HepG2 (cell line): Measurements from ENCODE around the gene SAE1. TPM values are rescaled to one million over a fixed set of nuclear protein-coding genes. Genes with fewer than 3 reads are reported as not detected.

Experiments
- CBX5 ChIP-seq: sonication (generic); formaldehyde crosslinking; IDR thresholded peaks from 2 replicates; pipeline ENCODE4 v1.4.0; 2020; ENCODE audit warnings: missing genetic modification reagents, borderline replicate concordance
- CSRNP1 ChIP-seq: sonication (generic); formaldehyde crosslinking; IDR thresholded peaks from 2 replicates; pipeline ENCODE4 v1.8.1; 2023; ENCODE audit warnings: mild to moderate bottlenecking, missing genetic modification reagents
- HNRNPLL ChIP-seq: fragments of 200-400 bp; formaldehyde crosslinking; IDR thresholded peaks from 2 replicates; pipeline ENCODE4 v1.6.1; 2017; ENCODE audit warnings: mild to moderate bottlenecking, low read depth, low read length; ENCODE audit not compliant: poor library complexity, severe bottlenecking
- ISL2 ChIP-seq: sonication (generic); formaldehyde crosslinking; IDR thresholded peaks from 2 replicates; pipeline ENCODE4 v1.5.0; 2020; ENCODE audit warnings: missing genetic modification reagents
- KLF13 ChIP-seq: sonication (generic); formaldehyde crosslinking; IDR thresholded peaks from 2 replicates; pipeline ENCODE4 v1.4.0; 2020; ENCODE audit warnings: mild to moderate bottlenecking, missing genetic modification reagents
- KMT2A ChIP-seq: sonication (generic); formaldehyde crosslinking; IDR thresholded peaks from 2 replicates; pipeline ENCODE4 v1.4.0; 2020; ENCODE audit warnings: missing genetic modification reagents
- MED8 ChIP-seq: sonication (generic); formaldehyde crosslinking; IDR thresholded peaks from 2 replicates; pipeline ENCODE4 v1.8.1; 2023; ENCODE audit warnings: mild to moderate bottlenecking, missing genetic modification reagents; ENCODE audit not compliant: insufficient replicate concordance
- MTF2 ChIP-seq: sonication (generic); formaldehyde crosslinking; IDR thresholded peaks from 2 replicates; pipeline ENCODE4 v1.5.0; 2020; ENCODE audit warnings: missing genetic modification reagents, borderline replicate concordance
- SAP130 ChIP-seq: IDR thresholded peaks from 2 replicates; pipeline ENCODE4 v1.6.1; 2016; ENCODE audit warnings: low read depth
- SIN3B ChIP-seq: fragments of 150-350 bp; IDR thresholded peaks from 2 replicates; pipeline ENCODE4 v1.6.1; 2014; ENCODE audit warnings: low read length
- SMC3 ChIP-seq: IDR thresholded peaks from 2 replicates; pipeline ENCODE4 v1.6.1; 2011; ENCODE audit warnings: low read length, improper control_type of control experiment
- SNAPC2 ChIP-seq: sonication (generic); formaldehyde crosslinking; IDR thresholded peaks from 2 replicates; pipeline ENCODE4 v1.8.1; 2022; ENCODE audit warnings: mild to moderate bottlenecking, missing genetic modification reagents
- SNAPC4 ChIP-seq: sonication (generic); formaldehyde crosslinking; IDR thresholded peaks from 2 replicates; pipeline ENCODE4 v1.4.0; 2020; ENCODE audit warnings: mild to moderate bottlenecking, missing genetic modification reagents
- SP4 ChIP-seq: sonication (generic); formaldehyde crosslinking; IDR thresholded peaks from 2 replicates; pipeline ENCODE4 v1.8.1; 2023; ENCODE audit warnings: mild to moderate bottlenecking, missing genetic modification reagents
- TCF7L2 ChIP-seq: IDR thresholded peaks from 2 replicates; pipeline ENCODE4 v1.6.1; 2011; ENCODE audit warnings: mild to moderate bottlenecking, low read depth, low read length, moderate library complexity
- ZNF274 ChIP-seq: sonication (generic); formaldehyde crosslinking; IDR thresholded peaks from 2 replicates; pipeline ENCODE4 v1.5.1; 2020; ENCODE audit warnings: mild to moderate bottlenecking, missing genetic modification reagents
- ZNF512B ChIP-seq: sonication (generic); formaldehyde crosslinking; IDR thresholded peaks from 2 replicates; pipeline ENCODE4 v1.5.1; 2020; ENCODE audit warnings: missing genetic modification reagents, mild to moderate bottlenecking, borderline replicate concordance
- ZNF580 ChIP-seq: IDR thresholded peaks from 2 replicates; pipeline ENCODE4 v1.6.1; 2016; ENCODE audit warnings: low read depth, borderline replicate concordance
- ZNF7 ChIP-seq: IDR thresholded peaks from 2 replicates; pipeline ENCODE4 v1.6.1; 2016; ENCODE audit warnings: missing biosample characterization, missing genetic modification reagents
- ZNF839 ChIP-seq: sonication (generic); formaldehyde crosslinking; IDR thresholded peaks from 2 replicates; pipeline ENCODE4 v1.4.0; 2020; ENCODE audit warnings: missing genetic modification reagents, mild to moderate bottlenecking, borderline replicate concordance
- polyA plus RNA-seq, 8 experiments: library from polyadenylated mRNA; depleted of rRNA in 3 of 8; stranded (reverse) in 7 of 8; unstranded in 1 of 8; fragments of >200 nt; fragmentation: Illumina TruSeq in 4 of 8; extraction: Trizol in 4 of 8; gene quantifications; 2 replicates each; pipeline versions ENCODE4 v1.2.1 to v1.2.3, GENCODE V29; 2011 to 2016; ENCODE audit warnings: low read depth in 4 of 8, missing spikeins in 1 of 8, mixed read lengths in 1 of 8; ENCODE audit not compliant: insufficient read depth in 1 of 8
- total RNA-seq, 5 experiments: library from RNA; depleted of rRNA; stranded (reverse); fragments of >200 nt; fragmentation: Illumina TruSeq; extraction: Trizol; gene quantifications; 2 replicates each; pipeline ENCODE4 v1.2.3, GENCODE V29; 2016; ENCODE audit warnings: low read depth in 1 of 5

Gene SAE1
- total and polyA plus RNA-seq, 2 of the 13 experiments (the other 11 are each of a cell fraction or from before 2014, with no cell fraction given), result 87.6 to 197 TPM

- TF ChIP-seq SP4 (CRISPR knock-in tag) (no peak), ZNF839 (CRISPR knock-in tag) (no peak), MTF2 (CRISPR knock-in tag) (no peak), SMC3 (peak; percentile 3; the same call in 1 of the 2 replicates), ZNF580 (peak; percentile 77; the same call in 1 of the 2 replicates), KMT2A (CRISPR knock-in tag) (peak; percentile 65), KLF13 (CRISPR knock-in tag) (no peak), SAP130 (CRISPR knock-in tag) (peak; percentile 97), HNRNPLL (no peak), CSRNP1 (CRISPR knock-in tag) (no peak; the same call in 1 of the 2 replicates), ISL2 (CRISPR knock-in tag) (peak; percentile 78), MED8 (CRISPR knock-in tag) (peak; percentile 69), CBX5 (CRISPR knock-in tag) (peak; percentile 73; the same call in 1 of the 2 replicates), SIN3B (no peak; the same call in 1 of the 2 replicates), SNAPC2 (CRISPR knock-in tag) (no peak), ZNF512B (CRISPR knock-in tag) (no peak), TCF7L2 (no peak), ZNF7 (no peak), ZNF274 (CRISPR knock-in tag) (peak; percentile 48), SNAPC4 (CRISPR knock-in tag) (peak; percentile 71; the same call in 1 of the 2 replicates)
These were observed 34.4 kb upstream of the SAE1 start (continued) for GRCh38 chr19:47096100-47096704.
